ENCODE data around the gene ANK2. TPM values are rescaled to one million over a fixed set of nuclear protein-coding genes. Genes with fewer than 3 reads are reported as not detected.

ANK2 gene
- total and polyA plus RNA-seq, 4 donors = 0.32 to 2.2 (median 1.0) TPM

DNA sequence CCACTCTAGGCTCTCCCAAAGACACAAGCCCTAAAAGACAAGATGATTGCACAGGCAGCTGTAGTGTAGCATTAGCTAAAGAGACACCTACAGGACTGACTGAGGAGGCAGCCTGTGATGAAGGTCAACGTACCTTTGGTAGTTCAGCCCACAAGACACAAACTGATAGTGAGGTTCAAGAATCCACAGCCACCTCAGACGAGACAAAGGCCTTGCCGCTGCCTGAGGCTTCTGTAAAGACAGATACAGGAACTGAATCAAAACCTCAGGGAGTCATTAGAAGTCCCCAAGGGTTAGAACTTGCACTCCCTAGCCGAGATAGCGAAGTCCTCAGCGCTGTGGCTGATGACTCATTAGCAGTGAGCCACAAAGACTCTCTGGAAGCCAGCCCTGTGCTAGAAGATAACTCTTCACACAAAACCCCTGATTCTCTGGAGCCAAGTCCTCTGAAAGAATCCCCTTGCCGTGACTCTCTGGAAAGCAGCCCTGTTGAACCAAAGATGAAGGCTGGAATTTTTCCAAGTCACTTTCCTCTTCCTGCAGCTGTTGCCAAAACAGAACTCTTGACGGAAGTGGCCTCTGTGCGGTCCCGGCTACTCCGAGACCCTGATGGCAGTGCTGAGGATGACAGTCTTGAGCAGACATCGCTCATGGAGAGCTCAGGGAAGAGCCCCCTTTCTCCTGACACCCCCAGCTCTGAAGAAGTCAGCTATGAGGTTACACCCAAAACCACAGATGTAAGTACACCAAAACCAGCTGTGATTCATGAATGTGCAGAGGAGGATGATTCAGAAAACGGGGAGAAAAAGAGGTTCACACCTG, 306.3 kb downstream of the ANK2 start:
- Histone ChIP-seq H3K4me3 (ENCODE audit: low read depth in 1 of 3, low read length in 3 of 3) (no peak overlapping the region), H3K4me1 (ENCODE audit: control insufficient read depth in 4 of 4, insufficient read depth in 4 of 4, low read length in 3 of 4) (no peaks in the 10 kb centered on the region), H3K27me3 (ENCODE audit: control insufficient read depth in 4 of 4, insufficient read depth in 4 of 4, low read length in 3 of 4) (no peaks in the 10 kb centered on the region), H3K9ac (ENCODE audit: low read depth in 1 of 2, low read length in 2 of 2) (no peak overlapping the region), H3K9me3 (ENCODE audit: control insufficient read depth in 4 of 4, low read length in 3 of 4) (no peaks in the 10 kb centered on the region), H3K36me3 (ENCODE audit: control insufficient read depth in 4 of 4, insufficient read depth in 3 of 4, low read depth in 1 of 4, low read length in 3 of 4) (no peaks in the 10 kb centered on the region), H3K27ac (ENCODE audit: low read depth in 1 of 2, low read length in 2 of 2) (no peak overlapping the region)
- no peak for DNase-seq (ENCODE audit: low spot score)
- TF ChIP-seq RXRA (IDR thresholded peaks at IDR 0.05) = no peak
- no peak for TF ChIP-seq YY1 (IDR thresholded peaks at IDR 0.05)
- TF ChIP-seq, protein P1, sequence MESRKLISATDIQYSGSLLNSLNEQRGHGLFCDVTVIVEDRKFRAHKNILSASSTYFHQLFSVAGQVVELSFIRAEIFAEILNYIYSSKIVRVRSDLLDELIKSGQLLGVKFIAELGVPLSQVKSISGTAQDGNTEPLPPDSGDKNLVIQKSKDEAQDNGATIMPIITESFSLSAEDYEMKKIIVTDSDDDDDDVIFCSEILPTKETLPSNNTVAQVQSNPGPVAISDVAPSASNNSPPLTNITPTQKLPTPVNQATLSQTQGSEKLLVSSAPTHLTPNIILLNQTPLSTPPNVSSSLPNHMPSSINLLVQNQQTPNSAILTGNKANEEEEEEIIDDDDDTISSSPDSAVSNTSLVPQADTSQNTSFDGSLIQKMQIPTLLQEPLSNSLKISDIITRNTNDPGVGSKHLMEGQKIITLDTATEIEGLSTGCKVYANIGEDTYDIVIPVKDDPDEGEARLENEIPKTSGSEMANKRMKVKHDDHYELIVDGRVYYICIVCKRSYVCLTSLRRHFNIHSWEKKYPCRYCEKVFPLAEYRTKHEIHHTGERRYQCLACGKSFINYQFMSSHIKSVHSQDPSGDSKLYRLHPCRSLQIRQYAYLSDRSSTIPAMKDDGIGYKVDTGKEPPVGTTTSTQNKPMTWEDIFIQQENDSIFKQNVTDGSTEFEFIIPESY (IDR thresholded peaks at IDR 0.05) = no peak
- TF ChIP-seq, protein P2, sequence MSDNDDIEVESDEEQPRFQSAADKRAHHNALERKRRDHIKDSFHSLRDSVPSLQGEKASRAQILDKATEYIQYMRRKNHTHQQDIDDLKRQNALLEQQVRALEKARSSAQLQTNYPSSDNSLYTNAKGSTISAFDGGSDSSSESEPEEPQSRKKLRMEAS (IDR thresholded peaks at IDR 0.05) = no peak
- no peak for TF ChIP-seq NR2F2 (IDR thresholded peaks at IDR 0.05)
- WGBS = 60% methylated on average over 13 of the region's 13 CpGs

- 87% methylated on average over 3 of the region's 3 CpGs for WGBS
These were observed 307.0 kb downstream of the ANK2 start for GRCh38 chr4:113356453-113356852.

GRCh38 chr4:113358784-113359183, 309.3 kb downstream of the ANK2 start:
- TF ChIP-seq NR2F2 (IDR thresholded peaks at IDR 0.05) (no peak), EGR1 (IDR thresholded peaks at IDR 0.05; ENCODE audit: low read depth in 2 of 2) (no peak), HNF4G (IDR thresholded peaks at IDR 0.05) (no peak), FOXA2 (IDR thresholded peaks at IDR 0.05) (no peak), FOXA1 (IDR thresholded peaks at IDR 0.05) (no peak), RAD21 (IDR thresholded peaks at IDR 0.05) (peak in 1 of 2 donors; percentile 8)
- TF ChIP-seq, protein P2 (IDR thresholded peaks at IDR 0.05) = no peak
- TF ChIP-seq, protein P3, sequence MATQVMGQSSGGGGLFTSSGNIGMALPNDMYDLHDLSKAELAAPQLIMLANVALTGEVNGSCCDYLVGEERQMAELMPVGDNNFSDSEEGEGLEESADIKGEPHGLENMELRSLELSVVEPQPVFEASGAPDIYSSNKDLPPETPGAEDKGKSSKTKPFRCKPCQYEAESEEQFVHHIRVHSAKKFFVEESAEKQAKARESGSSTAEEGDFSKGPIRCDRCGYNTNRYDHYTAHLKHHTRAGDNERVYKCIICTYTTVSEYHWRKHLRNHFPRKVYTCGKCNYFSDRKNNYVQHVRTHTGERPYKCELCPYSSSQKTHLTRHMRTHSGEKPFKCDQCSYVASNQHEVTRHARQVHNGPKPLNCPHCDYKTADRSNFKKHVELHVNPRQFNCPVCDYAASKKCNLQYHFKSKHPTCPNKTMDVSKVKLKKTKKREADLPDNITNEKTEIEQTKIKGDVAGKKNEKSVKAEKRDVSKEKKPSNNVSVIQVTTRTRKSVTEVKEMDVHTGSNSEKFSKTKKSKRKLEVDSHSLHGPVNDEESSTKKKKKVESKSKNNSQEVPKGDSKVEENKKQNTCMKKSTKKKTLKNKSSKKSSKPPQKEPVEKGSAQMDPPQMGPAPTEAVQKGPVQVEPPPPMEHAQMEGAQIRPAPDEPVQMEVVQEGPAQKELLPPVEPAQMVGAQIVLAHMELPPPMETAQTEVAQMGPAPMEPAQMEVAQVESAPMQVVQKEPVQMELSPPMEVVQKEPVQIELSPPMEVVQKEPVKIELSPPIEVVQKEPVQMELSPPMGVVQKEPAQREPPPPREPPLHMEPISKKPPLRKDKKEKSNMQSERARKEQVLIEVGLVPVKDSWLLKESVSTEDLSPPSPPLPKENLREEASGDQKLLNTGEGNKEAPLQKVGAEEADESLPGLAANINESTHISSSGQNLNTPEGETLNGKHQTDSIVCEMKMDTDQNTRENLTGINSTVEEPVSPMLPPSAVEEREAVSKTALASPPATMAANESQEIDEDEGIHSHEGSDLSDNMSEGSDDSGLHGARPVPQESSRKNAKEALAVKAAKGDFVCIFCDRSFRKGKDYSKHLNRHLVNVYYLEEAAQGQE (IDR thresholded peaks at IDR 0.05) = no peak
- TF ChIP-seq, protein P1 (IDR thresholded peaks at IDR 0.05) = no peak
- Histone ChIP-seq H3K36me3 (ENCODE audit: control insufficient read depth in 4 of 4, insufficient read depth in 3 of 4, low read depth in 1 of 4, low read length in 3 of 4) (no peaks in the 10 kb centered on the region), H3K9ac (ENCODE audit: low read depth in 1 of 2, low read length in 2 of 2) (no peak overlapping the region), H3K27me3 (ENCODE audit: control insufficient read depth in 4 of 4, insufficient read depth in 4 of 4, low read length in 3 of 4) (no peaks in the 10 kb centered on the region), H3K27ac (ENCODE audit: low read depth in 1 of 2, low read length in 2 of 2) (no peak overlapping the region), H3K9me3 (ENCODE audit: control insufficient read depth in 4 of 4, low read length in 3 of 4) (no peaks in the 10 kb centered on the region), H3K4me1 (ENCODE audit: control insufficient read depth in 4 of 4, insufficient read depth in 4 of 4, low read length in 3 of 4) (no peaks in the 10 kb centered on the region), H3K4me3 (ENCODE audit: low read depth in 1 of 3, low read length in 3 of 3) (no peak overlapping the region)
- WGBS = 81% methylated on average over 5 of the region's 5 CpGs
- no peak for DNase-seq (ENCODE audit: low spot score)

More at GRCh38 chr4:113356453-113356852, 307.0 kb downstream of the ANK2 start:
- DNase-seq (ENCODE audit: low spot score) = no peak
- no peaks in the 10 kb centered on the region for H3K9me3 ChIP-seq (ENCODE audit: control insufficient read depth in 4 of 4, low read length in 3 of 4)
- H3K27me3 ChIP-seq (ENCODE audit: control insufficient read depth in 4 of 4, insufficient read depth in 4 of 4, low read length in 3 of 4) = no peaks in the 10 kb centered on the region
- no peak overlapping the region for H3K9ac ChIP-seq (ENCODE audit: low read depth in 1 of 2, low read length in 2 of 2)
- H3K4me1 ChIP-seq (ENCODE audit: control insufficient read depth in 4 of 4, insufficient read depth in 4 of 4, low read length in 3 of 4) = no peaks in the 10 kb centered on the region
- H3K4me3 ChIP-seq (ENCODE audit: low read depth in 1 of 3, low read length in 3 of 3) = no peak overlapping the region
- no peaks in the 10 kb centered on the region for H3K36me3 ChIP-seq (ENCODE audit: control insufficient read depth in 4 of 4, insufficient read depth in 3 of 4, low read depth in 1 of 4, low read length in 3 of 4)
- TF ChIP-seq HNF4A (conservative IDR thresholded peaks at IDR 0.05) (no peak), JUND (IDR thresholded peaks at IDR 0.05) (no peak), FOXA1 (IDR thresholded peaks at IDR 0.05) (no peak), TAF1 (conservative IDR thresholded peaks at IDR 0.05) (no peak), HNF4G (IDR thresholded peaks at IDR 0.05) (no peak)
- H3K27ac ChIP-seq (ENCODE audit: low read depth in 1 of 2, low read length in 2 of 2) = no peak overlapping the region

Measured in liver (tissue), 9 donors.